T-helper 1 cell treated with Interleukin-12 subunit alpha and Interleukin-12 subunit beta and Interleukin-4 antibody, amounts not matched to agents 30 ng/mL and 1 ng/mL, for 36 hours (primary cell): ENCODE measurements around the gene EXOC7. TPM values are rescaled to one million over a fixed set of nuclear protein-coding genes. Genes with fewer than 3 reads are reported as not detected.
"Not testable (repeated sequence)": the region's sequence is repeated elsewhere in the genome, so short reads cannot be mapped to it uniquely, and the experiment has no call there.

ENCODE experiments used
- intact Hi-C: fragments of 100-400 bp; cut with micrococcal nuclease; formaldehyde crosslinking; loops from one replicate; pipeline ENCODE4 v1.15.1; 2024
- total RNA-seq: library from RNA; stranded (reverse); gene quantifications from 2 replicates; pipeline ENCODE4 v1.2.3, GENCODE V29; 2022

The EXOC7 gene
- total RNA-seq, 1 donor from 2014 or later = 153 TPM

GRCh38 chr17:76077584-76078110 is 25.9 kb downstream of the EXOC7 start:
- intact Hi-C loops = loop anchor here (10.0 kb wide), 1 partner anchor 173 kb away; the partner anchor contains the start of gene MRPL38

- intact Hi-C loops = loop anchor here (10.0 kb wide), 1 partner anchor 172 kb away; the partner anchor contains the start of gene MRPL38
Observed at GRCh38 chr17:76076765-76077583, 26.6 kb downstream of the EXOC7 start.

- intact Hi-C loops = loop anchor here (10.0 kb wide), 1 partner anchor 171 kb away; the partner anchor contains the start of gene MRPL38
Observed at GRCh38 chr17:76076146-76076764, 27.3 kb downstream of the EXOC7 start.

- intact Hi-C loops = loop anchor here (10.0 kb wide), 1 partner anchor 171 kb away; the partner anchor contains the start of gene MRPL38
Observed at GRCh38 chr17:76075364-76076145, 28.0 kb downstream of the EXOC7 start.

- intact Hi-C loops = loop anchor here (10.0 kb wide), 1 partner anchor 170 kb away; the partner anchor contains the start of gene MRPL38
Observed at GRCh38 chr17:76074390-76075363, 28.9 kb downstream of the EXOC7 start, which contains the start of gene GALR2. Gene GALR2 (plus strand): TSS chr17:76074781. CDS start chr17:76074884, 103 bp downstream.

GRCh38 chr17:76072148-76072858 is 31.3 kb downstream of the EXOC7 start, which contains the start of gene SRP68:
Gene SRP68 (minus strand): TSS chr17:76072517. CDS start chr17:76072491, 26 bp downstream.
- intact Hi-C loops = loop anchor here (1.0 to 10.0 kb wide), 4 partner anchors 31 to 282 kb away; partner anchors contain the start of genes ACOX1, EXOC7, MRPL38 and TEN1

GRCh38 chr17:76071531-76072147 is 31.9 kb downstream of the EXOC7 start:
- intact Hi-C loops = loop anchor here (1.0 to 10.0 kb wide), 4 partner anchors 32 to 283 kb away; partner anchors contain the start of genes ACOX1, EXOC7, MRPL38 and TEN1

GRCh38 chr17:76065775-76066174 is 37.8 kb downstream of the EXOC7 start:
- intact Hi-C loops = no loop called here

- intact Hi-C loops = no loop called here
Observed at GRCh38 chr17:76063875-76064546, 39.6 kb downstream of the EXOC7 start.

- intact Hi-C loops = not testable (repeated sequence)
Observed at GRCh38 chr17:76058264-76058663, 45.3 kb downstream of the EXOC7 start.

- intact Hi-C loops = no loop called here
Observed at GRCh38 chr17:76056882-76057281, 46.7 kb downstream of the EXOC7 start.

GRCh38 chr17:76054112-76054476 is 49.5 kb downstream of the EXOC7 start:
- intact Hi-C loops = no loop called here

GRCh38 chr17:76053246-76054111 is 50.1 kb downstream of the EXOC7 start:
- intact Hi-C loops = no loop called here

GRCh38 chr17:76051561-76051960 is 52.0 kb downstream of the EXOC7 start:
- intact Hi-C loops = no loop called here

GRCh38 chr17:76050538-76051467 is 52.8 kb downstream of the EXOC7 start:
- intact Hi-C loops = no loop called here
